Measurements from ENCODE around the gene USP19. TPM values are rescaled to one million over a fixed set of nuclear protein-coding genes. Genes with fewer than 3 reads are reported as not detected.

The USP19 gene
- total RNA-seq, 4 donors from 2014 or later: 71.6 to 151 (median 77.4) TPM

DNA sequence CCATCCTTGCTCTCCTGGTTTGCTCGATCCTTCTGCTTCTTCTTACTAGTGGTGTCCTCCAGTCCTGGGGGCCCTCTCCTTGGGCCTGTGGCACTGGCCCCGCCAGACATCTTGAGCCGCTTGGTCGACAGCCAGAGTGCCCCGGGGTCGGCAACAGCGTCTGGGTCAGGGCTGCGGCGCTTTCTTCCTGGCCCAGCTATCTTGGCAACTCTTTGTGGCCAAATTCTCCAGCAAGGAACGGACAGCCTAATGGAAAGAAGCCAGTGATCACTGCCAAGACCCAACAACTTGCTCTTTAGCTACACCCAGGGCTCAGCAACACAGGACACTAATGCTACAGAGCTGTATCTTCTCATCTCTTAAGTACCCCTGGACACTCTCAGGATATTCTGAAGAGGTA is 1.6 kb downstream of the USP19 start:
- intact Hi-C loops (cut with DNase I; ENCODE audit: low total_unique reads): no loop called here
- DNase-seq (ENCODE audit: low spot score in 2 of 2): no peak
- 49 to 68% methylated on average over 10 of the region's 10 CpGs for WGBS, 2 donors
- TF ChIP-seq POLR2A (IDR thresholded peaks at IDR 0.05): no peak
- TF ChIP-seq, protein P1, sequence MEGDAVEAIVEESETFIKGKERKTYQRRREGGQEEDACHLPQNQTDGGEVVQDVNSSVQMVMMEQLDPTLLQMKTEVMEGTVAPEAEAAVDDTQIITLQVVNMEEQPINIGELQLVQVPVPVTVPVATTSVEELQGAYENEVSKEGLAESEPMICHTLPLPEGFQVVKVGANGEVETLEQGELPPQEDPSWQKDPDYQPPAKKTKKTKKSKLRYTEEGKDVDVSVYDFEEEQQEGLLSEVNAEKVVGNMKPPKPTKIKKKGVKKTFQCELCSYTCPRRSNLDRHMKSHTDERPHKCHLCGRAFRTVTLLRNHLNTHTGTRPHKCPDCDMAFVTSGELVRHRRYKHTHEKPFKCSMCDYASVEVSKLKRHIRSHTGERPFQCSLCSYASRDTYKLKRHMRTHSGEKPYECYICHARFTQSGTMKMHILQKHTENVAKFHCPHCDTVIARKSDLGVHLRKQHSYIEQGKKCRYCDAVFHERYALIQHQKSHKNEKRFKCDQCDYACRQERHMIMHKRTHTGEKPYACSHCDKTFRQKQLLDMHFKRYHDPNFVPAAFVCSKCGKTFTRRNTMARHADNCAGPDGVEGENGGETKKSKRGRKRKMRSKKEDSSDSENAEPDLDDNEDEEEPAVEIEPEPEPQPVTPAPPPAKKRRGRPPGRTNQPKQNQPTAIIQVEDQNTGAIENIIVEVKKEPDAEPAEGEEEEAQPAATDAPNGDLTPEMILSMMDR (IDR thresholded peaks at IDR 0.05): no peak
- H3K4me3 ChIP-seq (ENCODE audit: low read depth, poor library complexity, severe bottlenecking): no peak overlapping the region

DNA sequence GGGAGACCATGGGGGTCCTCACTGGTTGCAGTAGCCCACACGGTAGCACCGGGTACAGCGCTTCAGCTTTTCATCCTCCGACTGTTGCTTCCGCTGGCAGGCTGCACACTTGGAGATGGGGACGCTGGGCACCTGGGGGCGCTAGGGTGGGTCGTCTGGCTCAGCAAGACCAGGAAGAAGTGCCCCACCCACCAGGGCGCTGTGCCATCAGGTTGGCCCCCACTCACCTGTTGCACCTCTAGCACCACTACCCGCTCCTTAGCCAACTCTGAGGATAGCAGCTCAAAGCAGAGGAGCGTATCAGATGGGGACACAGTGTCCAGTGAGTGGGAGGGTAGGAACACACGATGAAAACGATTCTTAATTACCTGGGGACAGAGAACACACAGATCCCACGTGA is 8.4 kb downstream of the USP19 start:
- no peak for DNase-seq (ENCODE audit: low spot score in 2 of 2)
- intact Hi-C loops (cut with DNase I; ENCODE audit: low total_unique reads): no loop called here
- TF ChIP-seq, protein P1 (IDR thresholded peaks at IDR 0.05): no peak
- TF ChIP-seq POLR2A (IDR thresholded peaks at IDR 0.05): no peak
- WGBS, 2 donors: 81 to 87% methylated on average over 14 of the region's 14 CpGs
- H3K4me3 ChIP-seq (ENCODE audit: low read depth, poor library complexity, severe bottlenecking): no peak overlapping the region

DNA sequence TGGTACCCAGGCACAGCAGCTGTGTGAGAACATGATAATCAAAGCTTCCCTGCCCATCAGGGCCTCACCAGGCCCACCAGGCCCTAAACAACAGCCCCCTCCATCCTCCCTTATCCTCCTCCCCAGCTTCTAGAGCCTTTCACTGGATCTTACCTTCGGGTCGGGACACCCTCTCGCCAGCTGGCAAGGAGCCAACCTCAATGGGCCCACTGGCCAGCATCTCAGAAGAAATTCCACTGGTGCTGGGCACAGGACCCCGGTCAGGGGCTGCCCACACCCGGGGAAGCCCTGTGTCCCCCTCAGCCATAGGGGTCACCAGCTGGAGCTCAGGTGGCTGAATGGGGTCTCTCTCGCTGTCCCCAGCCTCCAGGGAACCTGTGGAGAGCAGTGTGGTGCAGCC is 9.3 kb downstream of the USP19 start:
- H3K4me3 ChIP-seq (ENCODE audit: low read depth, poor library complexity, severe bottlenecking): no peak overlapping the region
- TF ChIP-seq, protein P1 (IDR thresholded peaks at IDR 0.05): no peak
- no peak for TF ChIP-seq POLR2A (IDR thresholded peaks at IDR 0.05)
- intact Hi-C loops (cut with DNase I; ENCODE audit: low total_unique reads): no loop called here
- WGBS, 2 donors: 48 to 52% methylated on average over 3 to 4 of the region's 6 CpGs
- DNase-seq (ENCODE audit: low spot score in 2 of 2): no peak

DNA sequence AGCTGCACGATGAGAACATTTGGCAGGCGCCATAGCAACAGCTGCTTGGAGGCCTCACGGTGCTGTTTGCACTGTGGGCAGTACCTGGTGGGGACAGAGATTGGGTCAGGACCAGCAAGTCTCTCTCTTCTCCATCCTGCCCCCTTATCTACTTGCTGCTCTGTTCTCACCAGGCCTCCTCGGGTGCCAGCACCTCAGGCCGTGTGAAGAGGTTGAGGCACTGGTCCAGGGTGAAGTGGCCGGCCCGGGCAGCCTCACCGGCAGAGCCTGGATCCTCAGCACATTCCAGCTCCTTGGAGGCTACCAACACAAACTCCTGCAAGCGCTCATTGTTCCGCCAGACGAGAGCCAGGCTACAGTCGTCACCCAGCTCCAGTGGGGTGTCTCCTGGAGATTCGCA is 9.8 kb downstream of the USP19 start:
- no peak for DNase-seq (ENCODE audit: low spot score in 2 of 2)
- intact Hi-C loops (cut with DNase I; ENCODE audit: low total_unique reads): no loop called here
- H3K4me3 ChIP-seq (ENCODE audit: low read depth, poor library complexity, severe bottlenecking): no peak overlapping the region
- TF ChIP-seq POLR2A (IDR thresholded peaks at IDR 0.05): no peak
- TF ChIP-seq, protein P1 (IDR thresholded peaks at IDR 0.05): no peak
- WGBS, 2 donors: 84 to 85% methylated on average over 11 to 13 of the region's 13 CpGs

DNA sequence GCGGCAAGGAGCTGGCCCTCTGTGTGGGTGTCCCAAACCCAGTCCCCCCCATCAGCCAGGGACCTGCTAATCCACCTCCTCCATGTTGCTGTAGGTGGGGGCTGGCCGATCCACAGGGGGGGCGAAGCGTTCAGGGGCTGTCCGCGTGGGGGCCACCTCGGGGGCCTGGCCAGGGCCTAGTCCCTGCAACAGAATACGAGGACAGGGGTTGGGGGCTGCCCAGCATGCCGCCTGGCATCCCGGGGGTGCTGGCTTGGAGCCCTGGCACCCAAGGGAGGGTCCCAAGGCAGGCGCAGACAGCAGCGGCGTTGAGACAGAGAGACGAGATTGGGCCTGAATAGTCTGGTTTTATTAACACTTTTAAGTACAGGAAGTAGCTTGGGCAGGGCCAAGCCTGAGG is 12.3 kb downstream of the USP19 start:
- WGBS, 2 donors: 71 to 76% methylated on average over 14 of the region's 14 CpGs
- no peak overlapping the region for H3K4me3 ChIP-seq (ENCODE audit: low read depth, poor library complexity, severe bottlenecking)
- intact Hi-C loops (cut with DNase I; ENCODE audit: low total_unique reads): no loop called here
- no peak for TF ChIP-seq POLR2A (IDR thresholded peaks at IDR 0.05)
- TF ChIP-seq, protein P1 (IDR thresholded peaks at IDR 0.05): no peak
- no peak for DNase-seq (ENCODE audit: low spot score in 2 of 2)

Data from lower leg skin (tissue), 4 donors.